ENCODE data around the gene CDH19.

CDH19 gene

GRCh38 chr18:66603941-66604627 is at the start of gene CDH19:
TSS of gene CDH19 (minus strand) at chr18:66604090. CDS start at chr18:66572204, 31,886 bp downstream.
- TF ChIP-seq MYC (IDR thresholded peaks at IDR 0.05; ENCODE audit: low read depth, low read length) (no peak), POLR2A (IDR thresholded peaks at IDR 0.05; ENCODE audit: extremely low read depth, insufficient read length) (no peak), MAX (IDR thresholded peaks at IDR 0.05; ENCODE audit: low read depth, low read length) (no peak)
- TF ChIP-seq, protein P1, sequence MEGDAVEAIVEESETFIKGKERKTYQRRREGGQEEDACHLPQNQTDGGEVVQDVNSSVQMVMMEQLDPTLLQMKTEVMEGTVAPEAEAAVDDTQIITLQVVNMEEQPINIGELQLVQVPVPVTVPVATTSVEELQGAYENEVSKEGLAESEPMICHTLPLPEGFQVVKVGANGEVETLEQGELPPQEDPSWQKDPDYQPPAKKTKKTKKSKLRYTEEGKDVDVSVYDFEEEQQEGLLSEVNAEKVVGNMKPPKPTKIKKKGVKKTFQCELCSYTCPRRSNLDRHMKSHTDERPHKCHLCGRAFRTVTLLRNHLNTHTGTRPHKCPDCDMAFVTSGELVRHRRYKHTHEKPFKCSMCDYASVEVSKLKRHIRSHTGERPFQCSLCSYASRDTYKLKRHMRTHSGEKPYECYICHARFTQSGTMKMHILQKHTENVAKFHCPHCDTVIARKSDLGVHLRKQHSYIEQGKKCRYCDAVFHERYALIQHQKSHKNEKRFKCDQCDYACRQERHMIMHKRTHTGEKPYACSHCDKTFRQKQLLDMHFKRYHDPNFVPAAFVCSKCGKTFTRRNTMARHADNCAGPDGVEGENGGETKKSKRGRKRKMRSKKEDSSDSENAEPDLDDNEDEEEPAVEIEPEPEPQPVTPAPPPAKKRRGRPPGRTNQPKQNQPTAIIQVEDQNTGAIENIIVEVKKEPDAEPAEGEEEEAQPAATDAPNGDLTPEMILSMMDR (IDR thresholded peaks at IDR 0.05; ENCODE audit: low read depth, low read length), result no peak
- no peak within 1 kb of the TSS for H3K4me3 ChIP-seq (ENCODE audit: low read depth, low read length)
- DNase-seq (ENCODE audit: low read depth), result no peak

DNA sequence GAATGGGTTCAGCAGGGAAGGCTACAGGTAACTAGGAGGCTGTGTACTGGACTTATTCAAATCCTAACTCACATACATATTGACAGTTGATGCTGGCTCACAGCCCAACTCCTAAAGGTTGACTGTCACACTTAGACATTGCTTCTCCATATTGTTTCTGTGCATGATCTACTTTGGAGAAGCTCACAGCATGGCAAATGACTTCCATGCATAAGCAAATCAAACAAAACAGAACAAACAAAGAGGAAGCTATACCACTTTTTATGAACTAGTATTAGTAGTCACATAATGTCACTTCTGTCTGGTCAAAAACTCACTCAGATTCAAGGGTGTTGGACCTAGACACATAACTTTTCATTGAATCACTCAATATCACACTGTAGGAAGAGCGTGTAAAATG is 43.8 kb upstream of the CDH19 start:
- no peak overlapping the region for H3K4me3 ChIP-seq (ENCODE audit: low read depth, low read length)
- no peak for TF ChIP-seq MYC (IDR thresholded peaks at IDR 0.05; ENCODE audit: low read depth, low read length)
- TF ChIP-seq MAX (IDR thresholded peaks at IDR 0.05; ENCODE audit: low read depth, low read length), result no peak
- TF ChIP-seq, protein P1 (IDR thresholded peaks at IDR 0.05; ENCODE audit: low read depth, low read length), result no peak
- no peak for TF ChIP-seq POLR2A (IDR thresholded peaks at IDR 0.05; ENCODE audit: extremely low read depth, insufficient read length)
- no peak for DNase-seq (ENCODE audit: low read depth)

GRCh38 chr18:66646609-66647008 is 42.7 kb upstream of the CDH19 start:
- TF ChIP-seq, protein P1 (IDR thresholded peaks at IDR 0.05; ENCODE audit: low read depth, low read length), result no peak
- TF ChIP-seq MYC (IDR thresholded peaks at IDR 0.05; ENCODE audit: low read depth, low read length) (no peak), POLR2A (IDR thresholded peaks at IDR 0.05; ENCODE audit: extremely low read depth, insufficient read length) (no peak)
- no peak for DNase-seq (ENCODE audit: low read depth)
- no peak overlapping the region for H3K4me3 ChIP-seq (ENCODE audit: low read depth, low read length)

DNA sequence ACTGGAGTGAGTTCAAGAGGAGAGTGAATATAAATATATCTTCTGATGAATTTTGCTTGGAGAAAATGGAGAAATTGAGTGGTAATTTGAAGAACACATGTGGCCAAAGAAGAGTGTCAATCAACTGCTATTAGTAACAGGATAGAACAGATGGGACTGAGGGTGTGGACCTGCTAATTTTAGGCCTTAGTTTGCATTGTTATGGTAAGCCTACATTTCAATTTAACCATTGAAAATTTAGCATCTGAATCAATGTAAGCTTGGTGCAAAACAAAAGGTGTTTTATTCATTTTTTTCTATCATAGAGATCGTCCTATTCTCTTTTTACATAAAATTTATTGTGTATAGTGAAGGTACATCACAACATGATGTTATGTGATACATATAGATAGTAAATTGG is 42.1 kb upstream of the CDH19 start:
- no peak for DNase-seq (ENCODE audit: low read depth)
- H3K4me3 ChIP-seq (ENCODE audit: low read depth, low read length), result no peak overlapping the region
- no peak for TF ChIP-seq POLR2A (IDR thresholded peaks at IDR 0.05; ENCODE audit: extremely low read depth, insufficient read length)
- TF ChIP-seq MYC (IDR thresholded peaks at IDR 0.05; ENCODE audit: low read depth, low read length), result no peak
- TF ChIP-seq, protein P1 (IDR thresholded peaks at IDR 0.05; ENCODE audit: low read depth, low read length), result no peak
- TF ChIP-seq MAX (IDR thresholded peaks at IDR 0.05; ENCODE audit: low read depth, low read length), result no peak

DNA sequence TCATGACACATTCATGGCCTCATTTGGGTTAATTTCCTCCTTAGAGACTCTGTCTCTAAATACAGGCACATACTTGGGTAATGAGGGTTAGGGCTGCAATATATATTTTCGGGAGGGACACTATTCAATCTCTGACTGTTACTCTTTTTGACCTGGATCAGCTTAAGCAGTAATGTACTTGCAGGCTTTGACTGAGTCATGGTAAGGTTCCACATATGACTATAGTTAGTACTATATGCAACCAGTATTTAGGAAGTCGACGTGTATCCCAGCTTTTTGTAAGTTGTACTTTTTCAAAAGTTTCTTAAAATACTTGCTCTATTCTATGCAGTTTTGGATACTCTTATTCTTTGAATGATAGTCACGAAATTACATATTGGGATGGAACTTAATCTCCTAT is 37.2 kb upstream of the CDH19 start:
- no peak for DNase-seq (ENCODE audit: low read depth)
- TF ChIP-seq POLR2A (IDR thresholded peaks at IDR 0.05; ENCODE audit: extremely low read depth, insufficient read length), result no peak
- no peak overlapping the region for H3K4me3 ChIP-seq (ENCODE audit: low read depth, low read length)

DNA sequence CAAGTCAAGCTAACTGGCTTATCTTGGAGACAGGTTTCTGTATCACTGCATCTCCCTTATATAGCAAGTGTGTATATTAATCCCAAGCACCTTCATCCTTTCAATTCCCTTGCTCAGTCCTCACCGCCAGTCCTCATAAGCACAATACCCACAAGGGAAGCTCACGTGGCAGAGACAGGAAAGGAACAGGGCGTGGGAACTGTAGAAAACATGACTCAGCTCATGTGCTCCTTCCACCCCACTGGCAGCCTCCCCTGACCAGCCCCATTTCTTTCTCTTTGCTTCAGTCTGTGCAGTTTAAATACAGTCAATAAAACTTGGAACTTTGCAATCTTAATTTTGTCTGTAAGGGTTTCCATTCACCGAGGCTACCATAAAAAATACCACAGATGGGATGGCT is 36.5 kb upstream of the CDH19 start:
- no peak for TF ChIP-seq POLR2A (IDR thresholded peaks at IDR 0.05; ENCODE audit: extremely low read depth, insufficient read length)
- TF ChIP-seq, protein P1 (IDR thresholded peaks at IDR 0.05; ENCODE audit: low read depth, low read length), result no peak
- no peak for TF ChIP-seq MYC (IDR thresholded peaks at IDR 0.05; ENCODE audit: low read depth, low read length)
- no peak for TF ChIP-seq MAX (IDR thresholded peaks at IDR 0.05; ENCODE audit: low read depth, low read length)
- peak; percentile 2 for DNase-seq (ENCODE audit: low read depth)
- H3K4me3 ChIP-seq (ENCODE audit: low read depth, low read length), result no peak overlapping the region

All from NB4 (cell line).